Astrocyte of the cerebellum (primary cell): ENCODE data around the gene OR5V1.
"Not testable (repeated sequence)": the region's sequence is repeated elsewhere in the genome, so short reads cannot be mapped to it uniquely, and the experiment has no call there.

ENCODE experiments used
- DNase-seq: peaks from one replicate; pipeline ENCODE4 v3.0.0-alpha.2; 2011; ENCODE audit warnings: low read depth
- H3K4me3 ChIP-seq: 2 replicates; pipeline ENCODE4 v1.5.1; 2011; ENCODE audit warnings: mild to moderate bottlenecking, low read depth, low read length, moderate library complexity
- CTCF ChIP-seq: IDR thresholded peaks from 2 replicates; pipeline ENCODE4 v1.5.1; 2012; ENCODE audit warnings: low read length, low read depth, moderate library complexity, mild to moderate bottlenecking; ENCODE audit errors: missing control alignments
- in situ Hi-C: cut with HindIII; loops from 2 replicates; pipeline ENCODE4 v1.10.0; 2017; ENCODE audit warnings: low sequenced_read_pairs

OR5V1 gene

GRCh38 chr6:29332676-29333075, 36.0 kb downstream of the OR5V1 start:
- TF ChIP-seq CTCF, result no peak
- no peak for DNase-seq
- no peak overlapping the region for H3K4me3 ChIP-seq
- in situ Hi-C loops, result no loop called here

GRCh38 chr6:29325777-29326176, 42.9 kb downstream of the OR5V1 start:
- in situ Hi-C loops, result no loop called here
- no peak overlapping the region for H3K4me3 ChIP-seq
- DNase-seq, result no peak
- TF ChIP-seq CTCF, result no peak

- DNase-seq, H3K4me3 ChIP-seq, in situ Hi-C loops: not testable (repeated sequence)
These were observed 45.3 kb downstream of the OR5V1 start for GRCh38 chr6:29323332-29323731.

GRCh38 chr6:29319931-29320330, 48.7 kb downstream of the OR5V1 start:
- no peak overlapping the region for H3K4me3 ChIP-seq
- TF ChIP-seq CTCF, result no peak
- DNase-seq, result no peak
- in situ Hi-C loops, result no loop called here
